ENCODE measurements around the gene WDR20.

WDR20 gene

DNA sequence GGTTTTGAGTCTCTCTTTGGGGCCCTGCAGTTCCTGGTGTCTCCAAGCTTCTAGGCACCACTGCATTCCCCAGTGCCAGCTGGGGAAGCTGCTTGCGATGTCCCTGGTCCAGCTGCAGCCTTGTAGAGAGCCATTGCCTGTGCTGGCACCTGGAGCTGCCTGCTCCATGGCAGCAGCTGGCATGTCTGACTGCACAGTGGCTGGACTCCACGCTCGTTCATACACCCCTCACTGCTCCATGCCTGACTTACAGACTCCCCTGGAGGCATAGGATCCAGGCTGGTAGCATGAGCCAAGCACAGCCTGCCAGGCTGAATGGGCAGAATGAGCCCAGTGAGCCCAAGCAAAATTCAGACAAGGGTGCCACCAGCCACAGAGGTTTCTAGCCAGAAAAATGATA is 21.8 kb upstream of the WDR20 start:
- Histone ChIP-seq H3K4me2 (no peak overlapping the region), H3K9ac (no peak overlapping the region), H3K4me3 (IDR thresholded peaks at IDR 0.05; ENCODE audit: insufficient read depth, low read depth, low read length) (no peak overlapping the region), H3K36me3 (ENCODE audit: insufficient read depth) (no peaks in the 10 kb centered on the region), H3K4me1 (ENCODE audit: low read depth, poor library complexity, severe bottlenecking) (no peaks in the 10 kb centered on the region), H3K27ac (no peak overlapping the region), H3K79me2 (ENCODE audit: insufficient read depth, low read depth) (no peaks in the 10 kb centered on the region), H2AFZ (ENCODE audit: low read depth) (no peak overlapping the region), H4K20me1 (ENCODE audit: insufficient read depth) (no peaks in the 10 kb centered on the region), H3K27me3 (ENCODE audit: insufficient read depth, low read depth) (no peaks in the 10 kb centered on the region)
- TF ChIP-seq, protein P1, sequence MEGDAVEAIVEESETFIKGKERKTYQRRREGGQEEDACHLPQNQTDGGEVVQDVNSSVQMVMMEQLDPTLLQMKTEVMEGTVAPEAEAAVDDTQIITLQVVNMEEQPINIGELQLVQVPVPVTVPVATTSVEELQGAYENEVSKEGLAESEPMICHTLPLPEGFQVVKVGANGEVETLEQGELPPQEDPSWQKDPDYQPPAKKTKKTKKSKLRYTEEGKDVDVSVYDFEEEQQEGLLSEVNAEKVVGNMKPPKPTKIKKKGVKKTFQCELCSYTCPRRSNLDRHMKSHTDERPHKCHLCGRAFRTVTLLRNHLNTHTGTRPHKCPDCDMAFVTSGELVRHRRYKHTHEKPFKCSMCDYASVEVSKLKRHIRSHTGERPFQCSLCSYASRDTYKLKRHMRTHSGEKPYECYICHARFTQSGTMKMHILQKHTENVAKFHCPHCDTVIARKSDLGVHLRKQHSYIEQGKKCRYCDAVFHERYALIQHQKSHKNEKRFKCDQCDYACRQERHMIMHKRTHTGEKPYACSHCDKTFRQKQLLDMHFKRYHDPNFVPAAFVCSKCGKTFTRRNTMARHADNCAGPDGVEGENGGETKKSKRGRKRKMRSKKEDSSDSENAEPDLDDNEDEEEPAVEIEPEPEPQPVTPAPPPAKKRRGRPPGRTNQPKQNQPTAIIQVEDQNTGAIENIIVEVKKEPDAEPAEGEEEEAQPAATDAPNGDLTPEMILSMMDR (conservative IDR thresholded peaks at IDR 0.05; ENCODE audit: low read depth, low read length) = no peak

DNA sequence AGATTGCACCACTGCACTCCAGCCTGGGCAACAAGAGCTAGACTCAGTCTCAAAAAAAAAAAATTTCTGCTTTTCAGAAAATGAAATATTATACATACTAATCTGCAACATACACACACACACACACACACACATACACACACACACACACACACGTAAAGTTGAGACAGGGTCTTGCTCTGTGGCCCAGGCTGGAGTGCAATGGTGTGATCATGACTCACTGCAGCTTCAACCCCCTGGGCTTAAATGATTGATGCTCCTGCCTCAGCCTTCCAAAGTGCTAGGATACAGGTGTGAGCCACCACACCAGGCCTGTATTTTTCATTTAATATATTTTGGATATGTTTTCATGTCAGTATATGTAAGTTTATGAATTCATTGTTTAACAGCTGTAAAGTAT is 18.8 kb upstream of the WDR20 start:
- Histone ChIP-seq H3K9ac (no peak overlapping the region), H2AFZ (ENCODE audit: low read depth) (no peak overlapping the region), H3K4me3 (IDR thresholded peaks at IDR 0.05; ENCODE audit: insufficient read depth, low read depth, low read length) (no peak overlapping the region), H3K27me3 (ENCODE audit: insufficient read depth, low read depth) (no peaks in the 10 kb centered on the region), H3K27ac (no peak overlapping the region), H3K4me2 (no peak overlapping the region), H4K20me1 (ENCODE audit: insufficient read depth) (no peaks in the 10 kb centered on the region), H3K4me1 (ENCODE audit: low read depth, poor library complexity, severe bottlenecking) (no peaks in the 10 kb centered on the region), H3K79me2 (ENCODE audit: insufficient read depth, low read depth) (no peaks in the 10 kb centered on the region), H3K36me3 (ENCODE audit: insufficient read depth) (no peaks in the 10 kb centered on the region)
- TF ChIP-seq, protein P1 (conservative IDR thresholded peaks at IDR 0.05; ENCODE audit: low read depth, low read length) = no peak

GRCh38 chr14:102121567-102121966 is 18.1 kb upstream of the WDR20 start:
- TF ChIP-seq, protein P1 (conservative IDR thresholded peaks at IDR 0.05; ENCODE audit: low read depth, low read length) = no peak
- no peak overlapping the region for H2AFZ ChIP-seq (ENCODE audit: low read depth)
- H3K9ac ChIP-seq = no peak overlapping the region
- no peaks in the 10 kb centered on the region for H4K20me1 ChIP-seq (ENCODE audit: insufficient read depth)
- no peaks in the 10 kb centered on the region for H3K79me2 ChIP-seq (ENCODE audit: insufficient read depth, low read depth)
- H3K36me3 ChIP-seq (ENCODE audit: insufficient read depth) = no peaks in the 10 kb centered on the region
- H3K4me2 ChIP-seq = no peak overlapping the region
- no peak overlapping the region for H3K4me3 ChIP-seq (IDR thresholded peaks at IDR 0.05; ENCODE audit: insufficient read depth, low read depth, low read length)
- H3K27me3 ChIP-seq (ENCODE audit: insufficient read depth, low read depth) = no peaks in the 10 kb centered on the region
- no peak overlapping the region for H3K27ac ChIP-seq
- no peaks in the 10 kb centered on the region for H3K4me1 ChIP-seq (ENCODE audit: low read depth, poor library complexity, severe bottlenecking)

DNA sequence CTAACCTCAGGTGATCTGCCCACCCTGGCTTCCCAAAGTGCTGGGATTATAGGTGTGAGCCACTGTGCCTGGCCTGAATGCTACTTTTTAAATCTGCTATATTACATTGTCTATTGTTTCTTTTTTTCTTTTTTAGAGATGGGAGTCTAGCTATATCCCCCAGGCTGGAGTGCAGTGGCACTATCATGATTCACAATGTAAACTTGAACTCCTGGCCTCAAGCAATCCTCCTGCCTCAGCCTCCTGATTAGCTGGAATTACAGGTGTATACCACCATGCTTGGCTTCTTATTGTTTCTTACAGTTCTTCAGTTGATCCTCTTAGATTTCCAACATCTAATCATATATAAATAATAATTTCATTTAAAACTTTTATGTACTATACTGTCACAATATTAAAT is 15.3 kb upstream of the WDR20 start:
- H3K27me3 ChIP-seq (ENCODE audit: insufficient read depth, low read depth) = no peaks in the 10 kb centered on the region
- no peaks in the 10 kb centered on the region for H3K36me3 ChIP-seq (ENCODE audit: insufficient read depth)
- H3K4me3 ChIP-seq (IDR thresholded peaks at IDR 0.05; ENCODE audit: insufficient read depth, low read depth, low read length) = no peak overlapping the region
- no peak overlapping the region for H3K9ac ChIP-seq
- H2AFZ ChIP-seq (ENCODE audit: low read depth) = no peak overlapping the region
- no peak overlapping the region for H3K4me2 ChIP-seq
- H4K20me1 ChIP-seq (ENCODE audit: insufficient read depth) = no peaks in the 10 kb centered on the region
- TF ChIP-seq, protein P1 (conservative IDR thresholded peaks at IDR 0.05; ENCODE audit: low read depth, low read length) = no peak
- H3K27ac ChIP-seq = no peak overlapping the region
- H3K79me2 ChIP-seq (ENCODE audit: insufficient read depth, low read depth) = no peaks in the 10 kb centered on the region
- H3K4me1 ChIP-seq (ENCODE audit: low read depth, poor library complexity, severe bottlenecking) = no peaks in the 10 kb centered on the region

All from KMS-11 (cell line).